Mesendoderm (in vitro differentiated cells): ENCODE measurements around the gene NREP.

Experiments
- DNase-seq: peaks from one replicate; pipeline ENCODE4 v3.0.0; 2013
- H2AK5ac ChIP-seq: 2 replicates; pipeline ENCODE4 v1.6.1; 2013; ENCODE audit warnings: low read length, inconsistent platforms
- H2BK120ac ChIP-seq: 2 replicates; pipeline ENCODE4 v1.6.1; 2013; ENCODE audit warnings: low read depth, mild to moderate bottlenecking, low read length, moderate library complexity, mixed read lengths
- H2BK15ac ChIP-seq: replicated peaks from 2 replicates; pipeline ENCODE4 v1.6.1; 2013; ENCODE audit warnings: low read depth, mild to moderate bottlenecking, moderate library complexity
- H2BK5ac ChIP-seq: 2 replicates; pipeline ENCODE4 v1.6.1; 2013; ENCODE audit warnings: low read length, inconsistent platforms
- H3K18ac ChIP-seq: 2 replicates; pipeline ENCODE4 v1.6.1; 2013; ENCODE audit warnings: mild to moderate bottlenecking, low read length, mixed read lengths
- H3K23ac ChIP-seq: one replicate; pipeline ENCODE4 v1.6.1; 2013; ENCODE audit warnings: low read length
- H3K27ac ChIP-seq: 2 replicates; pipeline ENCODE4 v1.5.1; 2013; ENCODE audit warnings: low read depth, mild to moderate bottlenecking, inconsistent platforms, low read length, moderate library complexity
- H3K27me3 ChIP-seq: 2 replicates; pipeline ENCODE4 v1.6.1; 2013; ENCODE audit warnings: low read length, control low read depth, mild to moderate bottlenecking, inconsistent platforms; ENCODE audit not compliant: insufficient read depth, poor library complexity
- H3K36me3 ChIP-seq: 2 replicates; pipeline ENCODE4 v1.6.1; 2013; ENCODE audit warnings: low read length, inconsistent platforms; ENCODE audit not compliant: control insufficient read depth, insufficient read depth
- H3K4ac ChIP-seq: one replicate; pipeline ENCODE4 v1.6.1; 2013; ENCODE audit warnings: low read depth, mild to moderate bottlenecking, low read length, moderate library complexity
- H3K4me1 ChIP-seq: 2 replicates; pipeline ENCODE4 v1.6.1; 2013; ENCODE audit warnings: low read depth, low read length, inconsistent platforms; ENCODE audit not compliant: control insufficient read depth
- H3K4me2 ChIP-seq: 2 replicates; pipeline ENCODE4 v1.6.1; 2013; ENCODE audit warnings: low read length
- H3K4me3 ChIP-seq: 2 replicates; pipeline ENCODE4 v1.5.1; 2013; ENCODE audit warnings: mild to moderate bottlenecking, low read length
- H3K56ac ChIP-seq: one replicate; pipeline ENCODE4 v1.6.1; 2013; ENCODE audit warnings: low read length
- H3K79me1 ChIP-seq: 2 replicates; pipeline ENCODE4 v1.6.1; 2013; ENCODE audit warnings: low read length, inconsistent platforms
- H3K79me2 ChIP-seq: 2 replicates; pipeline ENCODE4 v1.6.1; 2013; ENCODE audit warnings: mild to moderate bottlenecking, low read length; ENCODE audit not compliant: control insufficient read depth, insufficient read depth
- H3K9ac ChIP-seq: 2 replicates; pipeline ENCODE4 v1.6.1; 2013; ENCODE audit warnings: low read length, inconsistent platforms
- H4K5ac ChIP-seq: one replicate; pipeline ENCODE4 v1.6.1; 2013; ENCODE audit warnings: low read length
- H4K8ac ChIP-seq: one replicate; pipeline ENCODE4 v1.6.1; 2013; ENCODE audit warnings: low read depth, mild to moderate bottlenecking, control low read depth, low read length, moderate library complexity
- WGBS: extraction: QIAGEN DNeasy Blood & Tissue Kit; methylation state at CpG from one replicate; pipeline ENCODE4 v1.1.7; 2013; ENCODE audit warnings: low lambda C conversion rate, missing lambda C conversion rate; ENCODE audit not compliant: insufficient coverage; ENCODE audit errors: extremely low coverage; 5-methylcytosine and 5-hydroxymethylcytosine counted together

NREP gene

DNA sequence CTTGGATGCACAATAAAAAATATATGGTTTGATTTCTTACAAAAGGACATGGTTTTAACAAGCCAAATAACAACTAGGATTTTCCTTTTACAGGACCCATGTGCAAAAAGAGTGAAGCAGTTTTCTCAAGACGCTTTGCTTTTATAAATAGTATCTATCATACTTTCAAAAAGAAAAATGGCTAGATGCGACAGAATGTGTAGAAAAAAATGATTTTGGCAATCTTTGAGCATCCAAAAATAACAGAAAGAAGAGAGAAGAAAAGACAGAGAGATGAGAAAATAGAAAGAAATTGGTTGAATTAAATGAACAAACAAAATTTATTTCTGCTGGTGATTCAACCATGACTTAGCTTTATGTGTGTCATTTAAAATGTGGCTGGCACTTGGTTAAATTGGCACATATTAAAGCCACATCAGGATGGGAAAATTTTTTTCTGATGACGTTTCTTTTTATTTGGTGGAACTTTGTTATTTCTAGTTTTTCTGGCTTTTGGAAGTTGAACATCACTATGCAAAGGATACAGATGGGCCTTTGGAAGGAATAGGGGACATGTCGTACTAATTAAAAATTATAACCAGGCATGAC, 35.6 kb upstream of the NREP start:
- no peak overlapping the region for H2BK15ac ChIP-seq
- no peak overlapping the region for H3K27ac ChIP-seq
- H3K4ac ChIP-seq: no peak overlapping the region
- no peak overlapping the region for H3K18ac ChIP-seq
- no peak overlapping the region for H2AK5ac ChIP-seq
- no peak overlapping the region for H3K4me3 ChIP-seq
- H3K79me1 ChIP-seq: no peaks in the 10 kb centered on the region
- no peak for DNase-seq
- no peak overlapping the region for H3K56ac ChIP-seq
- H2BK5ac ChIP-seq: no peak overlapping the region
- no peak overlapping the region for H3K4me2 ChIP-seq
- no peak overlapping the region for H4K5ac ChIP-seq
- H4K8ac ChIP-seq: no peak overlapping the region
- no peaks in the 10 kb centered on the region for H3K4me1 ChIP-seq
- no peak overlapping the region for H2BK120ac ChIP-seq
- H3K36me3 ChIP-seq: no peaks in the 10 kb centered on the region
- H3K9ac ChIP-seq: no peak overlapping the region
- no peaks in the 10 kb centered on the region for H3K27me3 ChIP-seq
- no CpG with 5 or more reads among the region's 4 CpGs for WGBS
- H3K79me2 ChIP-seq: no peaks in the 10 kb centered on the region
- no peak overlapping the region for H3K23ac ChIP-seq

DNA sequence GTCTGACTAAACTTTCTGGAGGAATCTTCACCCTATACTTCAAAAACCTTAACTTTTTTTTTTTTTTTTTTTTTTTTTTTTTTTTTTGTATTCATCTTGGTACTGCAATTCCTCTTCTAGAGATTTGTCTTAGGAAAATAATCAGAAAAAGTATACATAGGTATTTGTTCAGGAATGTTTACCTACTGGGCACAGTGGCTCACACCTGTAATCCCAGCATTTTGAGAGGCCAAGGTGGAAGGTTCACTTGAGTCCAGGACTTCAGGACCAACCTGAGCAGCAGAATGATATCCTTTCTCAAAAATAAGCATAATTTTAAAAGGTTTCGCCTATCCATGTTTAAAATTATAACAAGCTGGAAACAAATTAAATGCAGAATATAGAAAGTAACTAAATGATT, 33.3 kb upstream of the NREP start:
- H3K79me1 ChIP-seq: no peaks in the 10 kb centered on the region
- no peak overlapping the region for H2BK5ac ChIP-seq
- H2AK5ac ChIP-seq: no peak overlapping the region
- no peak overlapping the region for H3K4ac ChIP-seq
- H3K27ac ChIP-seq: no peak overlapping the region
- H4K8ac ChIP-seq: no peak overlapping the region
- WGBS: no CpG with 5 or more reads among the region's 1 CpG
- H3K27me3 ChIP-seq: no peaks in the 10 kb centered on the region
- DNase-seq: no peak
- H3K9ac ChIP-seq: no peak overlapping the region
- H3K4me3 ChIP-seq: no peak overlapping the region
- H3K18ac ChIP-seq: no peak overlapping the region
- H3K36me3 ChIP-seq: no peaks in the 10 kb centered on the region
- no peaks in the 10 kb centered on the region for H3K4me1 ChIP-seq
- no peak overlapping the region for H3K4me2 ChIP-seq
- H3K23ac ChIP-seq: no peak overlapping the region
- no peak overlapping the region for H4K5ac ChIP-seq
- H3K56ac ChIP-seq: no peak overlapping the region
- H2BK15ac ChIP-seq: no peak overlapping the region
- H3K79me2 ChIP-seq: no peaks in the 10 kb centered on the region
- H2BK120ac ChIP-seq: no peak overlapping the region

DNA sequence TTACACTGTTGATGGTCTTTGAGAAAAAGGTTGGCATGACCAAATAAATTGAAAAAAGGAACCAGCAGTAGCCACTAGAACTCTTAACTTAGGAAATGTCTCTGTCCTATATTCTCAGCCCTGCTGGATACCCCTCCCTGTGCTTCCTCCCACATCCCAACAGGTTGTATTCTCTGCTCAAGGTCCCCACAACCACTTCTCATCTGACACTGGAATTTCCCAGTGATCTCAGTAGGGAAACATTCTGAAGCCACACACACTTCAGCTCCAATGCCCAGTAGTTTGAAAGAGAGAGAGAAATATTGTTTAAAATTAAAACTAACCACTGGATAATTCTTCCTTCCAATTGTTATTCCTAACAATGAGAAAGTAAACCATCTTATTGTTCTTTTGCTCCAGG, 30.0 kb upstream of the NREP start:
- H3K23ac ChIP-seq: no peak overlapping the region
- no peak overlapping the region for H3K9ac ChIP-seq
- no peaks in the 10 kb centered on the region for H3K79me1 ChIP-seq
- no peaks in the 10 kb centered on the region for H3K4me1 ChIP-seq
- H3K4me2 ChIP-seq: no peak overlapping the region
- H3K4me3 ChIP-seq: no peak overlapping the region
- no peak overlapping the region for H4K5ac ChIP-seq
- H2BK120ac ChIP-seq: no peak overlapping the region
- H3K4ac ChIP-seq: no peak overlapping the region
- no peak overlapping the region for H2AK5ac ChIP-seq
- no peak overlapping the region for H3K27ac ChIP-seq
- peak; percentile 40 for DNase-seq
- H3K79me2 ChIP-seq: no peaks in the 10 kb centered on the region
- H3K18ac ChIP-seq: no peak overlapping the region
- H4K8ac ChIP-seq: no peak overlapping the region
- H2BK5ac ChIP-seq: no peak overlapping the region
- no peak overlapping the region for H3K56ac ChIP-seq
- H2BK15ac ChIP-seq: no peak overlapping the region
- no peaks in the 10 kb centered on the region for H3K36me3 ChIP-seq
- H3K27me3 ChIP-seq: no peaks in the 10 kb centered on the region

DNA sequence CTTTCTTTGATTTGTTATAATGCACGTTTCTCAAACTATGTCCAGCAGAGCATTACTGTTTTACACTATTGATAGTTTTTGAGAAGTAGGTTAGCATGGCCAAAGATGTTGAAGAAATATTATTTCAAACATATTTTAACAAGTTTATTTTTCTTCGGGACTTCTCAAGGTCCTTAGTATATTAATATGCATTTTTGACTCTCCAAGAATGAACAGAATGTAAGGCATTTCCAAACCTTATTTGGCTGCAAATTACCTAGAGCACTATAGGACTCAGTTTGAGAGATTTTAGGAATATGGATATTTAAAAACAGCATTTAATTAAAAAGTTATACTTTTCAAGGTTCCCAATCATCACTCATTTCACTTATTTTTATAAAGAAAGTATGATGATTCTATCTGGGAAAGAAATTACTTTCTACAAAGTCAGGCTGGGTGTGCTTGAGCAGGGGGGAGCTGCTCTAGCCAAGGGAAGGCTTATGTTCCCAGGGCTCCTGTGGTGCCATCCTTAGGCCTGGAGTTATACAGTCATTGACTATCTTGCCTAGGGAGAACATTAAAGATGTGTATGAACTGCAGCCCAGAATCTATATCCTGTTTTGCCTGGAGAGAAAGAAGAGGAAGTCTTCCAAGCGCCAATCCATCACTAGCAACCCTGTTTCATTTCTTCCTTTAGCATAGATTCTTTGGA, 27.6 kb upstream of the NREP start:
- Histone ChIP-seq H2BK120ac (no peak overlapping the region), H4K5ac (no peak overlapping the region), H3K27me3 (no peaks in the 10 kb centered on the region), H3K9ac (no peak overlapping the region), H3K18ac (no peak overlapping the region), H3K36me3 (no peaks in the 10 kb centered on the region), H3K23ac (no peak overlapping the region), H3K4me2 (no peak overlapping the region), H2AK5ac (no peak overlapping the region), H3K79me1 (no peaks in the 10 kb centered on the region), H3K56ac (no peak overlapping the region), H3K27ac (no peak overlapping the region), H3K4me1 (no peaks in the 10 kb centered on the region), H2BK15ac (peak overlapping the region; percentile 36), H4K8ac (no peak overlapping the region), H2BK5ac (no peak overlapping the region), H3K4ac (no peak overlapping the region), H3K79me2 (no peaks in the 10 kb centered on the region), H3K4me3 (no peak overlapping the region)
- no peak for DNase-seq
- WGBS: no CpG with 5 or more reads among the region's 3 CpGs

DNA sequence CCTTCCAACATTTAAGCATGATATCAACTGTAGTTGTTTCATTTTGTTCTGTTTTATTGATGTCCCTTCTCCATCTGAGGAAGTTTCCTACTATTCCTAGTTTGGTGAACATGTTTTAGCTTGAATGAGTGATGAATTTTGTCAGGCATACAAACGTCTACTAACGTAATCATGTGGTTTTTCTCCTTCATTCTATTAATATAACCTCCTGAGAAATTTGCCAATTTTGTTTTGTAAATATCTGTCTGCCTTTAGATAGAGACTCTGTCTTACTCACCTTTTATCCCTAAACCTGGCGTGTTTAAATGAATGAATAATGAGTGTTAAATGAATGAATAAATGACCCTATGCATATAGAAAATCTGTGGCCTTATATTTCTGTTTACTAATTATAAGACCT, 26.5 kb upstream of the NREP start:
- Histone ChIP-seq H3K27me3 (no peaks in the 10 kb centered on the region), H3K4me3 (no peak overlapping the region)
- WGBS: no CpG with 5 or more reads among the region's 3 CpGs

DNA sequence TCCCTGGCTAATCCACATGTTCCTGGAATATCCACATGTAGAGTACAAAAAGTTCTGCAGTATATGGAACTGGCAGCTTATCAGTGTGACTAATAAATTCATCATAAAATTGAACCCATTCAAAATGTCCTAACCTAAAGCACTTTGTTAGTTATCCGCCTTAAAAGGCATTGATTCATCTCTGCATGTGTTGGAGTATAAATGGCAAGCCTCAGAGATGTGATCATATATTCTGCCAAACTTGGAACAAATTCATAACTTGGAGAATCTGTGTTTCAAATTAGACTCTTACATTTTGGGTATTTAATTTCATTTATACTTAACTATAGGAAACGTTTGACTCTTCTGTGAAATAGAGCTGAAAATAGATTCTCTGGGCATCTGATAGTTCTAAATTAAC, 25.2 kb upstream of the NREP start:
- H4K5ac ChIP-seq: no peak overlapping the region
- H3K4ac ChIP-seq: no peak overlapping the region
- H4K8ac ChIP-seq: no peak overlapping the region
- no CpG with 5 or more reads among the region's 2 CpGs for WGBS
- no peak overlapping the region for H3K4me3 ChIP-seq
- no peak overlapping the region for H3K56ac ChIP-seq
- no peaks in the 10 kb centered on the region for H3K79me1 ChIP-seq
- no peak overlapping the region for H2BK5ac ChIP-seq
- no peaks in the 10 kb centered on the region for H3K27me3 ChIP-seq
- no peak for DNase-seq
- no peaks in the 10 kb centered on the region for H3K4me1 ChIP-seq
- no peaks in the 10 kb centered on the region for H3K36me3 ChIP-seq
- H3K4me2 ChIP-seq: no peak overlapping the region
- H3K9ac ChIP-seq: no peak overlapping the region
- no peaks in the 10 kb centered on the region for H3K79me2 ChIP-seq
- H3K23ac ChIP-seq: no peak overlapping the region
- no peak overlapping the region for H2BK120ac ChIP-seq
- no peak overlapping the region for H3K18ac ChIP-seq
- no peak overlapping the region for H2AK5ac ChIP-seq
- no peak overlapping the region for H2BK15ac ChIP-seq
- no peak overlapping the region for H3K27ac ChIP-seq

More for the DNA sequence above, 26.5 kb upstream of the NREP start:
- Histone ChIP-seq H4K5ac (no peak overlapping the region), H3K36me3 (no peaks in the 10 kb centered on the region), H2BK120ac (no peak overlapping the region), H3K23ac (no peak overlapping the region), H3K4me2 (no peak overlapping the region), H2AK5ac (no peak overlapping the region), H3K9ac (no peak overlapping the region), H3K18ac (no peak overlapping the region), H3K79me2 (no peaks in the 10 kb centered on the region), H2BK5ac (no peak overlapping the region), H3K4ac (no peak overlapping the region), H3K56ac (no peak overlapping the region), H3K79me1 (no peaks in the 10 kb centered on the region), H3K27ac (no peak overlapping the region), H3K4me1 (no peaks in the 10 kb centered on the region), H4K8ac (no peak overlapping the region), H2BK15ac (no peak overlapping the region)
- no peak for DNase-seq
